Sigmoid colon (tissue), 7 donors: ENCODE measurements around the gene STAP1. TPM values are rescaled to one million over a fixed set of nuclear protein-coding genes. Genes with fewer than 3 reads are reported as not detected.

Experiments used
- DNase-seq: peaks from one replicate; pipeline ENCODE4 v3.0.0-alpha.2; 2019
- H3K27ac ChIP-seq, 4 donors: fragments of 200-600 bp; sonication (generic); one replicate each; pipeline ENCODE4 v1.5.1; 2016 to 2019; ENCODE audit warnings: mild to moderate bottlenecking in 1 of 4
- H3K27me3 ChIP-seq, 3 donors: fragments of 200-600 bp; sonication (generic); one replicate each; pipeline ENCODE4 v1.5.1; 2019; ENCODE audit warnings: mild to moderate bottlenecking in 1 of 3
- H3K36me3 ChIP-seq, 4 donors: fragments of 200-600 bp; sonication (generic); one replicate each; pipeline ENCODE4 v1.5.1; 2016 to 2019
- H3K4me1 ChIP-seq, 4 donors: fragments of 200-600 bp; sonication (generic); one replicate each; pipeline ENCODE4 v1.5.1; 2017 to 2019
- H3K4me3 ChIP-seq, 4 donors: fragments of 200-600 bp; sonication (generic); one replicate each; pipeline ENCODE4 v1.5.1; 2017 to 2019; ENCODE audit warnings: mild to moderate bottlenecking in 2 of 4, moderate library complexity in 1 of 4
- H3K9me3 ChIP-seq, 4 donors: fragments of 200-600 bp in 3 of 4; sonication (generic) in 3 of 4; one replicate each; pipeline versions ENCODE4 v1.5.1 to v1.6.1; 2013 to 2019
- CTCF ChIP-seq, 4 experiments: fragments of 450-650 bp in 3 of 4; fragments of 200-600 bp in 1 of 4; IDR thresholded peaks; one replicate each; pipeline ENCODE4 v1.5.1; 2016 to 2019; ENCODE audit warnings: antibody characterized with exemption in 4 of 4, mild to moderate bottlenecking in 3 of 4, moderate library complexity in 2 of 4
- EP300 ChIP-seq, 4 donors: sonication (generic); formaldehyde crosslinking; IDR thresholded peaks; one replicate each; pipeline ENCODE4 v1.6.1; 2017; ENCODE audit warnings: antibody characterized with exemption in 4 of 4
- POLR2A ChIP-seq, 2 donors: fragments of 450-650 bp; IDR thresholded peaks; one replicate each; pipeline ENCODE4 v1.6.1; 2016; ENCODE audit warnings: antibody characterized with exemption in 2 of 2, mild to moderate bottlenecking in 2 of 2, moderate library complexity in 2 of 2
- POLR2AphosphoS5 ChIP-seq, 4 donors: sonication (generic); formaldehyde crosslinking; IDR thresholded peaks; one replicate each; pipeline ENCODE4 v1.6.1; 2017; ENCODE audit warnings: antibody characterized with exemption in 4 of 4
- WGBS, 2 donors: extraction: QIAGEN DNeasy Blood & Tissue Kit; methylation state at CpG; one replicate each; pipeline ENCODE4 v1.1.7; 2013; 5-methylcytosine and 5-hydroxymethylcytosine counted together
- intact Hi-C: fragments of 100-400 bp; cut with DNase I; formaldehyde crosslinking; loops from one replicate; pipeline ENCODE4 v1.15.1; 2023
- polyA plus RNA-seq, 3 donors: library from polyadenylated mRNA; stranded (reverse); fragments of 200-250 nt; gene quantifications; one replicate each; pipeline ENCODE4 v1.2.3, GENCODE V29; 2013
- total RNA-seq, 4 donors: library from RNA; depleted of rRNA; stranded (reverse); fragments of >200 nt; gene quantifications; one replicate each; pipeline ENCODE4 v1.1.0, GENCODE V29; 2016
- donor health status: healthy with polysubstance abuse.
- donor health status: Bipolar disorder and iron deficiency.
- donor health status: healthy.

The STAP1 gene
- total and polyA plus RNA-seq, 7 donors = 2.4 to 9.4 TPM; not detected in 5

- Histone ChIP-seq H3K4me1 (no peaks in the 10 kb centered on the region), H3K4me3 (no peak overlapping the region), H3K27ac (no peak overlapping the region), H3K9me3 (no peaks in the 10 kb centered on the region), H3K27me3 (no peaks in the 10 kb centered on the region), H3K36me3 (no peaks in the 10 kb centered on the region)
- intact Hi-C loops = no loop called here
- 92% methylated on average over 2 of the region's 2 CpGs for WGBS, 2 donors
- no peak for TF ChIP-seq POLR2AphosphoS5 (IDR thresholded peaks at IDR 0.05)
- no peak for TF ChIP-seq EP300 (IDR thresholded peaks at IDR 0.05)
- TF ChIP-seq POLR2A (IDR thresholded peaks at IDR 0.05) = no peak
- TF ChIP-seq CTCF (IDR thresholded peaks at IDR 0.05) = no peak
- no peak for DNase-seq
Measured at GRCh38 chr4:67568820-67569219, 10.3 kb downstream of the STAP1 start.

GRCh38 chr4:67570537-67570936, 12.0 kb downstream of the STAP1 start:
- Histone ChIP-seq H3K4me1 (no peaks in the 10 kb centered on the region), H3K27ac (no peak overlapping the region), H3K4me3 (no peak overlapping the region), H3K36me3 (no peaks in the 10 kb centered on the region), H3K9me3 (no peaks in the 10 kb centered on the region), H3K27me3 (no peaks in the 10 kb centered on the region)
- no peak for DNase-seq
- TF ChIP-seq POLR2A (IDR thresholded peaks at IDR 0.05) (no peak), CTCF (IDR thresholded peaks at IDR 0.05) (no peak), POLR2AphosphoS5 (IDR thresholded peaks at IDR 0.05) (no peak)
- WGBS, 2 donors = 94 to 95% methylated on average over 1 of the region's 1 CpG
- intact Hi-C loops = no loop called here

- Histone ChIP-seq H3K9me3 (no peaks in the 10 kb centered on the region), H3K4me3 (no peak overlapping the region), H3K27ac (no peak overlapping the region), H3K36me3 (no peaks in the 10 kb centered on the region), H3K4me1 (no peaks in the 10 kb centered on the region), H3K27me3 (no peaks in the 10 kb centered on the region)
- DNase-seq = no peak
- TF ChIP-seq POLR2AphosphoS5 (IDR thresholded peaks at IDR 0.05) = no peak
- no peak for TF ChIP-seq CTCF (IDR thresholded peaks at IDR 0.05)
- TF ChIP-seq EP300 (IDR thresholded peaks at IDR 0.05) = no peak
- TF ChIP-seq POLR2A (IDR thresholded peaks at IDR 0.05) = no peak
- intact Hi-C loops = no loop called here
- 27 to 35% methylated on average over 1 of the region's 1 CpG for WGBS, 2 donors
Measured at GRCh38 chr4:67571975-67572374, 13.4 kb downstream of the STAP1 start.

DNA sequence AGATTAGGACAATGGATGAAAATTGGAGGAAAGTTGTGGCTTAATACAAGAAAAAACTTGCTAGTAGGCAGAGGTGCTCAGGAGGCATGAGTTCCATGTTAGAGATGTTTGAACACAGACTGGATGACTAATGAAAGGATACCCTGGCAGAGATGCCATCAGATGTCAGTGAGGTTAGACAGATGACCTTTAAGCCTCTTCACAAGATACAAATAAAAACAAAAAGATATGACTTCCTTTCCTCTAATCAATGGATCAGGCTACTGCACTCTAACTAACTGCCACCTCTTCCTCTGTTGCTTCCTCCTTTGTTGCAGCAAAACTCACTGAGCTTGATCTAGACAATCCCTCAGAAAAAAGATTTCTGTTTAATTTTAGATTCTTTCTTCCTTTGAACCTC, 14.7 kb downstream of the STAP1 start:
- no peak for DNase-seq
- H3K27ac ChIP-seq = no peak overlapping the region
- no peaks in the 10 kb centered on the region for H3K9me3 ChIP-seq
- TF ChIP-seq POLR2AphosphoS5 (IDR thresholded peaks at IDR 0.05) = no peak
- no peak for TF ChIP-seq POLR2A (IDR thresholded peaks at IDR 0.05)
- TF ChIP-seq EP300 (IDR thresholded peaks at IDR 0.05) = no peak
- TF ChIP-seq CTCF (IDR thresholded peaks at IDR 0.05) = no peak
- intact Hi-C loops = no loop called here
- no peaks in the 10 kb centered on the region for H3K27me3 ChIP-seq
- H3K4me1 ChIP-seq = no peaks in the 10 kb centered on the region
- H3K36me3 ChIP-seq = no peaks in the 10 kb centered on the region
- no peak overlapping the region for H3K4me3 ChIP-seq

DNA sequence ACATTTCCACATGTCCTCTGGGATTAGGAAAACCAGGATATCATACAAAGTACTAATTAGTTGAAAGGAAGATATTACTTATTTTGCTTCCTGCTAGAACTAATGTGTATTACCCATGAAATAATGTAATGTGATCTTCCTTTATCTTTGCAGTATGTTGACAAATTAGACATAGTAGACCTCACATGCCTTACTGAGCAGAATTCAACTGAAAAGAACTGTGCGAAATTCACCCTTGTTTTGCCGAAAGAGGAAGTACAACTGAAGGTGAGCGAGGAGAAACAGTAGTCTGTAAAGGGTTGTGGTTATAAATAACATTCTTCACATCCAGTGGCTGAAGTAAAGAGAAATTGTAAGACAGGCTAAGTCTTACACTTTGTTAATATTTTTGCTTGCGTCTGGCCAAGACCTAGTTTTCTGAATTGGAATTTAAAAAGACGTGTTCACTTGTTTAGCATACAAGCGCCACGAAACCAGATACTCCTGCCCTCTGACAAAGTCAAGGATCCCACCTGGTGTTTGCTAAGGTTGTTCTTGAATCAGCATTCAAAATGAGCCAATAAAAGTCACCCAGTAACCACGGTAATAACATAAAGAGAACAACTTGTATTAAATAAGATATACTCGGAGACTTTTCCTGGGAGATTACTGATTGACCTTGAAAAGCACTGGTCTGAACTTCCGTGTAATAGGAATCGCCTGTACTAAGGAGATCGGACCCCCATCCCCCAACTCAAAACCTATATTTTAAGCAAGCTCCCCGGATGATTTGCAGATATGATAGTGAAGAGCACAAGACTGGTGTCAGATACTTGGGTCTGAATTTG, 16.9 kb downstream of the STAP1 start:
- 43 to 69% methylated on average over 13 of the region's 13 CpGs for WGBS, 2 donors
- no peak overlapping the region for H3K27ac ChIP-seq
- TF ChIP-seq POLR2A (IDR thresholded peaks at IDR 0.05) = no peak
- no peaks in the 10 kb centered on the region for H3K4me1 ChIP-seq
- H3K36me3 ChIP-seq = no peaks in the 10 kb centered on the region
- no peak for DNase-seq
- no peaks in the 10 kb centered on the region for H3K9me3 ChIP-seq
- no peak overlapping the region for H3K4me3 ChIP-seq
- no peaks in the 10 kb centered on the region for H3K27me3 ChIP-seq
- intact Hi-C loops = no loop called here
